Right ventricle myocardium inferior (tissue), 1 donor: ENCODE measurements around the gene GLUD2. TPM values are rescaled to one million over a fixed set of nuclear protein-coding genes. Genes with fewer than 3 reads are reported as not detected.

Experiments
- ATAC-seq: fragments of 200-7000 bp; cut with Tn5 transposase; one replicate; pipeline ENCODE4 v1.9.1; 2020; ENCODE audit warnings: mild to moderate bottlenecking, moderate library complexity
- DNase-seq: peaks from one replicate; pipeline ENCODE4 v3.0.0; 2021; ENCODE audit errors: missing footprints
- intact Hi-C: fragments of 100-400 bp; cut with DNase I; formaldehyde crosslinking; loops from one replicate; pipeline ENCODE4 v1.11.0; 2022
- total RNA-seq: library from RNA; stranded (reverse); fragmentation: NEBNext Ultra II Directional; extraction: Animal tissue kit (Norgen Biotek cat#: 25700); gene quantifications from one replicate; pipeline ENCODE4 v1.2.1, GENCODE V29; 2021
- donor health status: DM: no; HTN: yes; CAD: no; lungs with severe emphysema.

The GLUD2 gene
- total RNA-seq, 1 donor from 2014 or later = 1.5 TPM

GRCh38 chrX:121085612-121086010 is 38.2 kb downstream of the GLUD2 start:
- DNase-seq (no peak), ATAC-seq (no peak)
- intact Hi-C loops = no loop called here

GRCh38 chrX:121093011-121093410 is 45.6 kb downstream of the GLUD2 start:
- no peak for ATAC-seq
- no peak for DNase-seq
- intact Hi-C loops = no loop called here

Other genes starting within 250 kb of the GLUD2 start
- not detected for gene CT47B1, start 171.7 kb upstream of the GLUD2 start, total RNA-seq
- not detected for gene CT47A11, start 110.5 kb upstream of the GLUD2 start, total RNA-seq
- not detected for gene CT47A10, start 105.6 kb upstream of the GLUD2 start, total RNA-seq
- gene CT47A9, start 100.7 kb upstream of the GLUD2 start, total RNA-seq = not detected
- not detected for gene CT47A8, start 95.9 kb upstream of the GLUD2 start, total RNA-seq
- gene CT47A7, start 91.0 kb upstream of the GLUD2 start, total RNA-seq = not detected
- not detected for gene CT47A6, start 86.1 kb upstream of the GLUD2 start, total RNA-seq
- gene CT47A5, start 81.3 kb upstream of the GLUD2 start, total RNA-seq = not detected
- gene CT47A4, start 76.4 kb upstream of the GLUD2 start, total RNA-seq = not detected
- gene CT47A3, start 71.5 kb upstream of the GLUD2 start, total RNA-seq = not detected
- gene CT47A2, start 66.7 kb upstream of the GLUD2 start, total RNA-seq = not detected
- gene CT47A1, start 61.9 kb upstream of the GLUD2 start, total RNA-seq = not detected